HG03135 (cell line): ENCODE results near the gene FNBP1.
"Not testable (repeated sequence)": the region's sequence is repeated elsewhere in the genome, so short reads cannot be mapped to it uniquely, and the experiment has no call there.

Experiments
- ATAC-seq: cut with Tn5 transposase; IDR thresholded peaks from one replicate; pipeline ENCODE4 v1.9.1; 2021; ENCODE audit warnings: mild to moderate bottlenecking, moderate library complexity; ENCODE audit not compliant: unreplicated experiment

FNBP1 gene

DNA sequence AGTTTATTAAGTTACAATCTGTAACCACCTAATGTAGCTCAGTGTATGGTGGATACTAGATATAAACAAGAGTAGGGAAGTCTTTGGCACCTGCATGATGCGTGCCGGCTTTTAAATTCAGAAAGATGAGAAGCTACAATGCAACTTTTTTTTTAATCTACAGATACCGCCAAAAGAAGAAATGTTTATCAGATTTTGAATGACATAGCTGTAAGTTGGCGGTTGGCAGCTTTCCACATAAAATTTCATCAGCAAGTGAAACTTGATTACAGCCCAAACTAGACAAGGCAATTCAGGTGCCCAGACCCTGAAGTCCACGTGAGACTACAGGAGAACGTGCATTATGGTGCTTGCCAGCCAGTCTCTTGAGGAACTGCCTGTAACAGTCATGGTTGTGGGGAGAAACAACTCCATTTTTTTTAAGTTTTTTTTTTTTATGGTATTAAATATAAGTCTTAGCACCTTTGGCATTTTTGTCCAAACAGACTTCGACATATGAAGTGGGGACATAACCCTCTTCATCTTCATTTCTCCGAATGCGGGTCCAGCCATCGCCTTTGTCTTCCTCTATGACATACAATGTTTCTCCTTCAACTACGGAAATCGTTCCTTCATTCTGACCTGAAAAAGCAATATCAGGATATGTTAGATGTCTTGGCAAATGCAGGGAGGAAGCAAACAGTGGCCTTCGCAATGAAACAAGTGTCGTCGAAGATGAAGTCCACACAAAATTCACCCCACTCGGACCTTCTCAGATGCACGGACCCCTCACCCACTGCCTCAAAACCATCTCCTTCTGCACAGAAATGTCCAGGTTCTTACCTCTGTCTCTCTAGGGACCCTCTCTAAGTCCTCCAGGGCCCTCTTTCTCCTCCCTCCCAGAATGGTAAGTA is 147.4 kb downstream of the FNBP1 start:
- no peak for ATAC-seq

DNA sequence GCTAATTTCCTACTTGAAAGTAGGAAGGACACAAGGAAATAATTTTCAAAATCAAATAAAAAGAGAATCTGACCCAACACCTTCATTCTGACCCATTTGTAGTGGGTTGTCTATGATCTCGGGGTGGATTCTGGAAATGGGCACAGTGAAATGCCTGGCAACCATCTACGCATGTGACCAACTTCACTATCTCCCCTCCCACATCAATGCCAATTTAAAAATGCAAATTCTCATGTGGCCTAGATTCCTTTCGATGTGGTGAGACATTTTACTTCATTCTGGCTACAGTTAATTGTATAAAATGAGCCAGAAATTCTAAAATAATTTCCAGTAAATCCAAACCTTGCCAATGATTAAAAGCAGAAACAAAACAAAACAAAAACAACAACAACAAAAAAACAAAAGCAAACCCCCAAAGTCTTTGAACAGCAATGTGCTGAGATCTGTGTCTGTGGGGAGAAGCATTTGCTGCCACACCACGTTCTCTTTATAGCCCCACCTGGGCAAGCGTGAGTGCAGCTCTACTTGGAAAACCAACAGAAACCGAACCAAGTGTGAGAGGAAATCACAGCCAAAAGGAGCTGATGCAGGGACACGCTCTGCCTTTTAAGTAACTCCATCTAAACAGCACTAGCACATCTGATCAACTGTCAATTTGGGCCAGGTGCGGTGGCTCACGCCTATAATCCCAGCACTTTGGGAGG is 148.7 kb downstream of the FNBP1 start:
- ATAC-seq, result no peak

DNA sequence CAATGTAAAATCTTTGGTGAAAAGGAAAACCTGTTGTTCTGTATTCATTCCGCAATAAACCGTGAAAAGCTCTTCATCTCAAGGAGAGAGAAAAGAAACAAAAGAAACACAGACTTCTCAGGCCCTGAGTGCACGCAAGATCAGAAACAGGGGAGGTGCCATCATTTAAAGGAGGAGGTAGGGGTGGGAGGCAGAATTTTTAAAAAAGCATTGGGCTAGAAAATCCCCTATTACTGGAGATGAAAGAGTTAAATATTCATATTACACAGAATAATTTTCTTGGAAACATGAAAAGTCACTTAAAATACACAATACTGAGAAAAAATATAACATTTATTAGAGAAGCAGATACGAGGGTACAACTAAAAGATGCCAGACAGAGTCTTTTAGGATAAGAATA is 151.4 kb downstream of the FNBP1 start:
- ATAC-seq, result no peak

DNA sequence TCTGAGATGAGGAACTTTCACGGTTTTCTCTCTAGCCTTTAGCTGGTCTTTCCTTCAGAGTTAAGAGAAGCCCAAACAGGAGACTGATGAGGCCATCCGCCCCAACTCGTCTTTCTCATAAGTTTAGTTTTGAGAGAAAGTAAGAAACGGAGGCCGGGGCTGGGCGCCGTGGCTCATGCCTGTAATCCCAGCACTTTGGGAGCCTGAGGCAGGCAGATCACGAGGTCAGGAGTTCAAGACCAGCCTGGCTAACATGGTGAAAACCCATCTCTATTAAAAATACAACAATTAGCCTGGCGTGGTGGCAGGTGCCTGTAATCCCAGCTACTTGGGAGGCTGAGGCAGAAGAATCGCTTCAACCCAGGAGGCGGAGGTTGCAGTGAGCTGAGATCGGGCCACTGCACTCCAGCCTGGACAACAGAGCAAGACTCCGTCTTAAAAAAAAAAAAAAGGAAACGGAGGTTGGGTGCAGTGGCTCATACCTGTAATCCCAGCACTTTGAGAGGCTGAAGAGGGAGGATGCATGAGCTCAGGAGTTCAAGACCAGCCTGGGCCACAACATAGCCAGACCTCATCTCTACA is 152.2 kb downstream of the FNBP1 start:
- not testable (repeated sequence) for ATAC-seq

DNA sequence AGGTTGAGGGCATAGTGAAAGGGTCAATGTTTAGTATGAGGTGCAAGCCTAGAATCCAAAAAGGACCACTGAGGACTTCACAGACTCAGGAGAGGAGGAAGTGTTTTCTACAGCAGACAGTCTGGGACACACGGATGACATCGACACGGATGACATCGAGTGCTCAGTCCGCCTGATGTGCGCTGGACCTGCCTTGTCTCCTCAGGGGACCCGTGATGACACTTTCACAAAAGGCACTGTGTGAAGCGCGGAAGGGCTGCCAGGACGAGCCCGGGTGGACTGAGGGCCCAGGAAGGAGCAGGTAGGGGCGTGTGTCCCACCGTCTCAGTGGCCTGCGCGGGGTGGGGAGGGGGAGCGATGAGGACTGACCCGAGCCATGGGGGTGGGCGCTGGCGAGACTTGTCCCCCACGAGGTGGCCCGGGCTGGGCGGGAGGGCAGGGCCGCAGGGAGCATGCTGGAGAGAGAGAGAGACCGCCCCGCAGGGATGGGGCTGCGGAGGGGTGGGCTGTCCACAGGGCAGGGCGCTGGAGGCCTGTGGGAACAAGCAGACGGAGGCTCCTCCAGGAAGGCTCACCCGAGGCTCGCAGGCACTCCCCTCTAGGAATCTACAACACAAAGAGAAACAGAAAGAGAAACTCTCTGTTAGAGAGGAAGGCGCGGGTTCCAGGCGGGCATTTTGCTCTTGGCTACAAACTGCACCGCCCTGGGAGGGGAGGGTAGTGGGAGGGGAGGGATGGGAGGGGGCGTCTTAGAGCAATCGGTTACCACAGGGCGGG is 152.9 kb downstream of the FNBP1 start:
- no peak for ATAC-seq

DNA sequence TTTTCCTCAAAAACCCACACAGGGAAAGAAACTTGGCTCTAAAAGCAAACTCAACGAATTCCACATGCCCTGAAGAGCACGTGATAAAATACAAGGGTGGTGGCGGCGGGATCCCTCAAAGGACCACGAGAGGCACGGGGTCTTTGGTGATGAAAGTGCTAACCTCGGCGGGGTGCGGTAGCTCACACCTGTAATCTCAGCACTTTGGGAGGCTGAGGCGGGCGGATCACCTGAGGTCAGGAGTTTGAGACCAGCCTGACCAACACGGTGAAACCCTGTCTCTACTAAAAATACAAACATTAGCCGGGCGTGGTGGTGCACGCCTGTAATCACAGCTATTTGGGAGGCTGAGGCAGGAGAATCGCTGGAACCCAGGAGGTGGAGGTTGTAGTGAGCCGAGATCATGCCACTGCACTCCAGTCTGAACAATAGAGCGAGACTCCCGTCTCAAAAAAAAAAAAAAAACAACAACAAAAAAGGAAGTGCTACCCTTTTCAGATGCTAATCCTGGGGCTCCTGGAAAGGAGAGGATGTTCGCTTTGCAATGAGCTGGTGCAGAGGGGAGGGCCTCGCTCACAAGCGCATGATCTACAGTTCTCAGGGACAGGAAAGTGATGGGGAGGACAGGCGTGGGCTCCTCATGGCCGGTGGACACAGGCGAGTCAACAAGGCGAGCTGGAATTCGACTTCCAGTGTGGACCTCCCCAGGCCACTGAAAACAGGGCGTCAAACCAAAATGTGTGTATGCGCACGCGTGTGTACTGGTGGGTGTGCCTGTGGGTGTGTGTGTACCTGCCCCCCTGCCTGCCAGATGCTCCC is 153.7 kb downstream of the FNBP1 start:
- no peak for ATAC-seq

DNA sequence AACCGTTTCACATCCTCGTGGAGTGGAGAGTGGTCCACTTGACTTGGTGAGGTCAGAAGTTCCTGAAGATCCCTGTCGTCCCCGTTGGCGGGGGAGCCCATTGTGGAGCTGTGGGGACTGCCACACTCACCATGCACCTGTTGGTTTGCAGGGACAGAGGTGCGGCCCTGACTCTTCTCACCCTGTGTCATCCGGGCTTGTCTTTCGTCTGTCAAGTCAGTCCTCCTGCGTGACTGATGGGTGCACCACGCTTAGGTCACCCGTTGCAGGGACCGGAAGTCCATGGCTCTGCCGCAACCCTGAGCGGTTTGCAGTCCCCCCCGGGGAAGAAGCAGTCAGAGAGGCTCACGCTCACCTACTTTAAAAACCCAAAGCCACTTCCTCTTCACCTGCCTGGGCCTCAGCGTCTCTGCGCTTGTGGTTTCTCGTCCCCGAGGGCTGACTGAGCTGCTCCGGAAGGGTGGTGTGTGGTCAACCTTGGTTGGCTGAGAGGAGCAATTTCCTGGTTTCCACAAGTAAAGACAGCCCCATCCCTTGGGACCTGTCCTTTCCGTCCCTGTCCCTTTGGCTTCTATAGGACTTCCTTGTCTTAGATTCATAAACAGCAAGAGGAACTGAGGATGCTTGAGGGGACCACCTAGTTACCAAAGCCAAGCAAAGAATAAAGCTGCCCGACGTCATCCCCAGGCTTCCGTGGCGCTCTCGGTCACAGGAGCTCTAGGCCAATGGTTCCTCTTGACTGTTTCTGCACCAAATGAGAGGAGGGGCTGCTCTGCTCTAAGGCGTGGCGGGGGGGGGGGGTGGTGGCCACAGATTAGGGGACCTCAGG is 154.5 kb downstream of the FNBP1 start:
- ATAC-seq, result peak; percentile 55

DNA sequence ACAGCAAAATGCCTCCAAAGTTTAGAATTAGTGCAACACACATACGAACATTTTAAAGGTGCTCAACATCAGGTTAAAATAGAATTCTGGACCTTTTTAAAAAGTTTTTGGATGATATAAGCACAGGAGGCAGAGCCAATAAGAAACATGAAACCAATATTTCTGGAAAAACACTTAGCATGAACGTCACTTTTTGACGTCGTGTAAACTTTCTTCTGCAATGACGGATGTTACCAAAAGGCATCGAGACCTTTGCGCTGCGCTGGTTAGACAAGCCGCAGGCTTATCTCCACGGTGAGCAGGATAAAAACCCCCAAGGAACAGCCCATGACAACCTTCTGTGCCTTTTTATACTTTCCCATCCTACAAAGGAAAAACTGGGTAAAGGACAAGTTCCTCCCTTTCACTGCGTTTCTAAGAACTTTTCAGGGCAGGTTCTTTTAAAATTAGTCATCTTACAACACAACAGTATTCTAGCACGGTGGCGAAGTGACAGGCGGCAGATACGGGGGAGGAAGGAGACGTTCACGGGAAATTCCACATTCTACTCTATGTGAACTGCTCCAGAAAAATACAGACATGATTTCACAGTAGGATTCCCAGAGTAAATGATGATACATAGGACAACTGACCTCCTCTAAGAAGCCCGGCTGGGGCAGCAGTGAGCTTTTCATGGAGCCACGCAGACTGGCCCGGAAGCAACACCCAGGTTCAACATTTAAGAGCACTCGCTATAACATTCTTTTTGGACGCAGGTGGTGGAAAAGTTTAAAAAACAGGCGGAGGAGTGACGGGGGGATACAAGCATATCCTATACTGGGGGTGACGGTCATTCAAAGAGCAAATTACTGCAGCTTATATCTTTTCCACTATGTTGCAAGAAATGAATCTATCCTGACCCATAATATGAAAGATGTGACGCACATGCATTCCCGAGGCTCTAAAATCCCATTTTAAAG is 155.4 kb downstream of the FNBP1 start:
- no peak for ATAC-seq

DNA sequence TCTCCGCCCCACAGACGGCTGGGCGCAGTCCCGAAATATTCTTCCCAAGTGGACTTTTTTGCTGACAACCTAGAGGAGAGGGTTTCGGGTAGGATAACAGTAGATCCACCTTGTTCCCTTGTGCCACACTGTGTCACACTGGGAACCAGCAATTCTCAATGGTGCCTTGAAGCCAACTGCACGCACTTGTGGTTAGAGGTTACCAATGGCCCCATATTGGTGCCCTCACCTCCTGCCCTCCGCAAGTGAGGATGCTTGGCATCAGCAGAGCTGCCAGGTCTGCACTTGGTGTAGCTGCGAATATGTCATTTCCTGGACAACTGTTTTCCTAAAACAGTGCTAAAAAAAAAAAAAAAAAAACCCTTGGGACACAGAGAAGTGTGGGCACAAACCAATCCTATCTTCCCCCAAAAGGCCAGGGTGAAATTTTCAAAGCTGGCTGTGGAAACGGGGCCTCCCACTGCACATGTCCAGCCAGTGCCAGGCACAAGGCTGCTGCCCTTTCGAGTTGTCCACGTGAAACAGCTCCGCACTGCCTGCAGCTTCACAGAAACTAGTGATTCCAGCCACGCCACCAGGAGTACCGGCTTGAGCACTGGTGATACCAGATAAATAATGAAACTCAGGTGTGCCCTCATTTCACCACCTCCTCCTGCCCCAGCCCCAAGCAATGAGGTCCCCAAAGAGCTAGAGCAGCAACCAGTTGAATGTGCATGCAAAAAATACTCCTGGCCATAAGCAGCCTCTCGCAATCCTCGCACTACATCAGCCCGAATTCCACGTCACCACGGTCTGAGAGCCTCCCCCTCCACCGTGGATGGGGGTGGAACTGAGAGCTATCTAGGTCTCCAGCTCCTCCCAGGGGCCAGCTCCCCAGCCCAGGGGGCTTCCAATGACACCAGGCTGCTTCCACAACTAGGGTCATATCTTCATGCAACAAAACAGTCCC is 156.5 kb downstream of the FNBP1 start:
- no peak for ATAC-seq

DNA sequence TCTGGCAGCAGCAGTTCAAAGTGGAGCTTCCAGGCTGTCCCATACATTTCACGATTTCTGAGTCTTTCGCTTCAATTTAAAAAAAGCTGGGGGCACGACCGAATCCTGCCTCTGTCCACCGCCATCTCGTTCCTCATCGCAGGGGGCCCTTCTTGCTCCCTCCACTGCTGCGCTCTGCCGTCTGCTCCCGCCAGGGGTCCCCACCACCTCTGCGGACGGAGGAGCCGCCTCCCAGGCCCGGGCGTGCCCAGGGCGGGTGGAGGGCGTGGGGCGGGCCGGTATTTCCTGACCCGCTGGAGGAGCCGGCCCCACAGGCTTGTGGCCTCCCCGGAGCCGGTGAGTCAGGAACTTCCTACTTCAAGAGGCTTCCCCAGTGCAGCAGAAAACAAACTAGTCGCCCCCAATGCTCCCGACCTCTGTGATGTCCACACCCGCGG is 157.3 kb downstream of the FNBP1 start:
- peak; percentile 20 for ATAC-seq

DNA sequence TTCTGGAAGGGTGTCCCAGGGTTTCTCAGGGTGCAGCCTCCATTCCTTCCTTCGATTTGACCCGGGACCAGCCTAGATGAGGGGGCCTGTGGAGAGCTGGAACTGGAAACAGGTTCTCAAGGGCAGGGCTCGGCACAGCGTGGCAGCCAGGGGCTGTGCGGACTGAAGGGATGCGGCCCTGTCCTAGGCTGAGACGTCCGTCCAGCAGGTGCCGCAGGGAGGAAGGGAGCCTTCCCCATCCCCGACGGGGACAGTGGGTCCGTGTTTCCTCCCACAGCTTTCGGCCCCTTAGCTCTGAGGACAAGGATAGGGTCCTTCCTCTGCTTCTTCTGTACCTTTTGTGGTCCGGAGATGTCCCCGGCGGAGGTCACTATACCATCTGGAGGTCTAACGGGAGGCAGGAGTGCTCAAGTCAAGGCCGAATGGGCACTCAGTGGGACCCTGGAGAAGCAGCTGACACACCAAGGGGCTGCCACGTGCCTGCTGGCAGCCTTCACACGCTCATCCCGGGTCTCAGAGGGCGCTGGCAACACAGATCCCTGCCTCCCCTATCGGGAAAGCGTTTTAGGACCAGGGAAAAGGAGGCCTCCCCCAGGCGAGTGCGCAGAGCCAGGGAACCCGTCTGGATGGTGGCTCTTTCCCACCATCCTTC is 157.8 kb downstream of the FNBP1 start:
- no peak for ATAC-seq

DNA sequence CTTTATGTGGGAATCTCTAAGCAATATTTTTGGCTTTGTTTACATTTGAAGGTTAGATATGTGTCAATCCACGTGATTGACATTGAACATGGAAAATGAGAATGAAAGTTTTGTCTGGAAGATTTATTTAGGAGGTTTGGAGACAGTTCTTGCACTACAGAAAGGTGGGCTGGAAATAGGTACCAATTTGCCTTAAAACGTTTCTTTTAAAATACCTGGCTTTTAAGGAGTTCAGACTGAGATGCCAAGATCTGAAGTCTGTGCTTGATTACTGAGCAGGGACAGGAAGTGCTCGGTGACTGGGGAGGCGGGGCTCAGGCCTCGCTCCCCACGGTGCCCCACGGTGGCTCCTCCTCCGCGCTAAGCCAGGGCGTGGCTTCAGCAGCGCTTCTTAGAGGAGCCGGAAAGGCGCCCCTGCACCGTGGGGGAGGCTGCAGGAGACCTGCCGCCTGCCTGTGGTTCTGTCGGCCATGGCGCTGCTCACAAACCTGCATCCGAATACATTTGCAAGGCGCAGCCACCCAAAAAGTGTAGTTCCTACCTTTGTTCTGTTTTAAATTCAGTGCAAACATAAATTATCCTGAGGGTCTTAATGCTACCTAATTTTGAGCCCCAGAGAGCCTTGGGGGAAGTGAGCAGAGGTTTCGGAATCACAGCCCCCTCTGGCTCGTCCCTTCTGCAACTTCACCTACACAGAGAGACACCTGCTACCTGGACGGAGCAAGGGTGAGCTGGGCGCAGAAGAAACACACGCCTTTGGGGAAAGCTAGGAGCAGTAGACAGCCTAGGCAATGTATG is 158.6 kb downstream of the FNBP1 start:
- ATAC-seq, result peak; percentile 45

DNA sequence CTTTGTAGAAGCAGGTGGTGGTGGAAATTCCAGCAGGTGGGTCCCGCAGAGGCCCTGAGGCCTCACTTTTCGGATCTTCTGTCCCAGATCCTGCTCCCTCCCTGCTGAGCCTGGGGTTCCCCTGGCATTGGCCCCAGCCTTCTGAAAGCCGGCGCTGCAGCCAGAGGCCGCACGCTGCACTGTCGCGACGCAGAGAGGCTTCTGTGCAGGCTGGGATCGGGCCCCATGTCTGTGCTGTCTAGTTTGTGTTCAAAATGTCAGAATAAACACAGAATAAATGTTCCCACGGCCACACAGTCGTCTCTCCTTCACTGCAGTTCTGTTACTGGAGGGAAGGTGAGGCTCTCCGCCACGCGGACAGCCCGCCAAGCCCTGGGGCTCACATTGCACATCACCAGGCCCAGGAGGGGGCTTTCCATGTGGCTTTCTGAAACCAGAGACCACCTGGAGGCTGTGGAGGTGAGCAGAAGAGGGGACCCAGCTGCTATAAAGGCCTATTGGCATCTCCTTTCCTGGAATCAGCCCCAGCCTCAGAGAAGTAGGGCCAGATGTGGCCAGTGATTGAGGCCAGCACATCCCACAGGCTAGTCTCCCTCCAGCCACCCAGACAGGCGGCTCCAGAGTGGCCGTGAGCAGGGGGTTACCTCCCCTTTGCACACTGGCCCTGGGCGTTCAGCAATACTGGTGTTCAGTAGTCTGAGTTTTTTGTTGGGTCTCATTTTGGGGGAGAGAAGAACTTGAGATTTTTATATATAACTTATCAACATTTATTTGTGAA is 161.3 kb downstream of the FNBP1 start:
- ATAC-seq, result no peak

DNA sequence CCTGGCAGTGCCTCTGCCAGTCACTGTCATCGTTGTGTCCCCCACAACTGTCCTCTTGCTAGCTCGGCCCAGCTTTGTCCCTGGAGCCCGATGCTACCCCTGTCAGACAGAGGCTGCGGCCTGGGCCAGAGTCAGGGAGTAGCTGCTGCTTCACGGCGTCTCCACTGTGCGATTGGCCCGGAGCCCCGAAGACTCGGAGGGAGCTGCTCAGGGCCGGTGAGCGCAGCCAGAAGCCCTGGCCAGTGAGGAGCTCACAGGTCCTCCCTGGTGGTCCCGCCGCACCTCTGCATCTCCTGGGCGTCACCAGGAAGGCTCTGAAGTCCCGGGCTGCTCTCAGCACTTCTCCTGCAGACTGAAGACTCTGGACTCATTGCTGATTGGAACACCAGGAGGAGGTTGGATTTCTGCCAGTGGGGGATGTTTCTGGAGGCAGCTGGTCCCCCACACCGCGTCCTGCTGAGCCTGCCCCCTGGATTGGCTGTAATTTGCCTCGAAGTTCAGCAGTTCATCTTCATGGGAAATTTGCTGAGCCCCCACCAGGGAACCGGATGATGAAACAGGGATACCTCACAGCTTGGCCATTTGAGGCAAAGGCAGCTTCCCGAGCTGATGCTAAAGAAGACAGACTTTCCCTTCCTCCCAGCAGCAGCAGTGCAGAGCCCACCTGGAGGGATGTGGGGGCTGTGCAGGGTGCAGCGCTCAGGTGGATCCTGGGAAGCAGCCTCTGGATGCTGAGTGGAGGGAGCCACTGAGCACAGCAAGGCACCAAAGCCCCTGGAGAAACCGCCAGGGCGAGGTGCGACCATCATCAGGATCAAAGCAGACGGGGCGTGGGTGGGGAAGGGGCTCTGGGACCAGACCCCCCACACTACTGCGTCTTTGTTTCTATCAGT is 162.1 kb downstream of the FNBP1 start:
- no peak for ATAC-seq
